Measurements from ENCODE around the gene RNF220.

GRCh38 chr1:44673675-44674112, 268.6 kb downstream of the RNF220 start:
- TF ChIP-seq ZBTB26 (CRISPR knock-in tag; IDR thresholded peaks at IDR 0.05; ENCODE audit: borderline replicate concordance), result no peak
- TF ChIP-seq, protein P1, sequence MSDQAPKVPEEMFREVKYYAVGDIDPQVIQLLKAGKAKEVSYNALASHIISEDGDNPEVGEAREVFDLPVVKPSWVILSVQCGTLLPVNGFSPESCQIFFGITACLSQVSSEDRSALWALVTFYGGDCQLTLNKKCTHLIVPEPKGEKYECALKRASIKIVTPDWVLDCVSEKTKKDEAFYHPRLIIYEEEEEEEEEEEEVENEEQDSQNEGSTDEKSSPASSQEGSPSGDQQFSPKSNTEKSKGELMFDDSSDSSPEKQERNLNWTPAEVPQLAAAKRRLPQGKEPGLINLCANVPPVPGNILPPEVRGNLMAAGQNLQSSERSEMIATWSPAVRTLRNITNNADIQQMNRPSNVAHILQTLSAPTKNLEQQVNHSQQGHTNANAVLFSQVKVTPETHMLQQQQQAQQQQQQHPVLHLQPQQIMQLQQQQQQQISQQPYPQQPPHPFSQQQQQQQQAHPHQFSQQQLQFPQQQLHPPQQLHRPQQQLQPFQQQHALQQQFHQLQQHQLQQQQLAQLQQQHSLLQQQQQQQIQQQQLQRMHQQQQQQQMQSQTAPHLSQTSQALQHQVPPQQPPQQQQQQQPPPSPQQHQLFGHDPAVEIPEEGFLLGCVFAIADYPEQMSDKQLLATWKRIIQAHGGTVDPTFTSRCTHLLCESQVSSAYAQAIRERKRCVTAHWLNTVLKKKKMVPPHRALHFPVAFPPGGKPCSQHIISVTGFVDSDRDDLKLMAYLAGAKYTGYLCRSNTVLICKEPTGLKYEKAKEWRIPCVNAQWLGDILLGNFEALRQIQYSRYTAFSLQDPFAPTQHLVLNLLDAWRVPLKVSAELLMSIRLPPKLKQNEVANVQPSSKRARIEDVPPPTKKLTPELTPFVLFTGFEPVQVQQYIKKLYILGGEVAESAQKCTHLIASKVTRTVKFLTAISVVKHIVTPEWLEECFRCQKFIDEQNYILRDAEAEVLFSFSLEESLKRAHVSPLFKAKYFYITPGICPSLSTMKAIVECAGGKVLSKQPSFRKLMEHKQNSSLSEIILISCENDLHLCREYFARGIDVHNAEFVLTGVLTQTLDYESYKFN (CRISPR knock-in tag; conservative IDR thresholded peaks at IDR 0.05), result no peak
- no peak for TF ChIP-seq POLR2A (IDR thresholded peaks at IDR 0.05; ENCODE audit: insufficient read depth in 1 of 2, low read depth in 2 of 2, low read length in 2 of 2)
- TF ChIP-seq ZNF253 (CRISPR knock-in tag; IDR thresholded peaks at IDR 0.05; ENCODE audit: borderline replicate concordance), result no peak
- TF ChIP-seq, protein P2, sequence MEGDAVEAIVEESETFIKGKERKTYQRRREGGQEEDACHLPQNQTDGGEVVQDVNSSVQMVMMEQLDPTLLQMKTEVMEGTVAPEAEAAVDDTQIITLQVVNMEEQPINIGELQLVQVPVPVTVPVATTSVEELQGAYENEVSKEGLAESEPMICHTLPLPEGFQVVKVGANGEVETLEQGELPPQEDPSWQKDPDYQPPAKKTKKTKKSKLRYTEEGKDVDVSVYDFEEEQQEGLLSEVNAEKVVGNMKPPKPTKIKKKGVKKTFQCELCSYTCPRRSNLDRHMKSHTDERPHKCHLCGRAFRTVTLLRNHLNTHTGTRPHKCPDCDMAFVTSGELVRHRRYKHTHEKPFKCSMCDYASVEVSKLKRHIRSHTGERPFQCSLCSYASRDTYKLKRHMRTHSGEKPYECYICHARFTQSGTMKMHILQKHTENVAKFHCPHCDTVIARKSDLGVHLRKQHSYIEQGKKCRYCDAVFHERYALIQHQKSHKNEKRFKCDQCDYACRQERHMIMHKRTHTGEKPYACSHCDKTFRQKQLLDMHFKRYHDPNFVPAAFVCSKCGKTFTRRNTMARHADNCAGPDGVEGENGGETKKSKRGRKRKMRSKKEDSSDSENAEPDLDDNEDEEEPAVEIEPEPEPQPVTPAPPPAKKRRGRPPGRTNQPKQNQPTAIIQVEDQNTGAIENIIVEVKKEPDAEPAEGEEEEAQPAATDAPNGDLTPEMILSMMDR (CRISPR knock-in tag; IDR thresholded peaks at IDR 0.05), result no peak
- TF ChIP-seq, protein P3, sequence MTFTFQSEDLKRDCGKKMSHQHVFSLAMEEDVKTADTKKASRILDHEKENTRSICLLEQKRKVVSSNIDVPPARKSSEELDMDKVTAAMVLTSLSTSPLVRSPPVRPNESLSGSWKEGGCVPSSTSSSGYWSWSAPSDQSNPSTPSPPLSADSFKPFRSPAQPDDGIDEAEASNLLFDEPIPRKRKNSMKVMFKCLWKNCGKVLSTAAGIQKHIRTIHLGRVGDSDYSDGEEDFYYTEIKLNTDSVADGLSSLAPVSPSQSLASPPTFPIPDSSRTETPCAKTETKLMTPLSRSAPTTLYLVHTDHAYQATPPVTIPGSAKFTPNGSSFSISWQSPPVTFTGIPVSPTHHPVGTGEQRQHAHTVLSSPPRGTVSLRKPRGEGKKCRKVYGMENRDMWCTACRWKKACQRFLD (CRISPR knock-in tag; IDR thresholded peaks at IDR 0.05; ENCODE audit: borderline replicate concordance), result no peak
- no peak for TF ChIP-seq MYC (CRISPR knock-in tag; IDR thresholded peaks at IDR 0.05; ENCODE audit: borderline replicate concordance)
- no peak for TF ChIP-seq EZH2 (conservative IDR thresholded peaks at IDR 0.05; ENCODE audit: low read depth, low read length)
- TF ChIP-seq IRF2 (CRISPR knock-in tag; IDR thresholded peaks at IDR 0.05), result no peak
- peak; percentile 0 for TF ChIP-seq ASH2L (IDR thresholded peaks at IDR 0.05; ENCODE audit: insufficient read length, low read depth, low read length)
- no peak for TF ChIP-seq PHB2 (IDR thresholded peaks at IDR 0.05; ENCODE audit: partially characterized antibody)
- TF ChIP-seq ZBTB7B (CRISPR knock-in tag; IDR thresholded peaks at IDR 0.05), result no peak
- no peak for TF ChIP-seq THAP7 (CRISPR knock-in tag; IDR thresholded peaks at IDR 0.05)
- no peak for TF ChIP-seq ARID3A (IDR thresholded peaks at IDR 0.05; ENCODE audit: low read depth, low read length)
